ENCODE results near the gene MAZ.

DNA sequence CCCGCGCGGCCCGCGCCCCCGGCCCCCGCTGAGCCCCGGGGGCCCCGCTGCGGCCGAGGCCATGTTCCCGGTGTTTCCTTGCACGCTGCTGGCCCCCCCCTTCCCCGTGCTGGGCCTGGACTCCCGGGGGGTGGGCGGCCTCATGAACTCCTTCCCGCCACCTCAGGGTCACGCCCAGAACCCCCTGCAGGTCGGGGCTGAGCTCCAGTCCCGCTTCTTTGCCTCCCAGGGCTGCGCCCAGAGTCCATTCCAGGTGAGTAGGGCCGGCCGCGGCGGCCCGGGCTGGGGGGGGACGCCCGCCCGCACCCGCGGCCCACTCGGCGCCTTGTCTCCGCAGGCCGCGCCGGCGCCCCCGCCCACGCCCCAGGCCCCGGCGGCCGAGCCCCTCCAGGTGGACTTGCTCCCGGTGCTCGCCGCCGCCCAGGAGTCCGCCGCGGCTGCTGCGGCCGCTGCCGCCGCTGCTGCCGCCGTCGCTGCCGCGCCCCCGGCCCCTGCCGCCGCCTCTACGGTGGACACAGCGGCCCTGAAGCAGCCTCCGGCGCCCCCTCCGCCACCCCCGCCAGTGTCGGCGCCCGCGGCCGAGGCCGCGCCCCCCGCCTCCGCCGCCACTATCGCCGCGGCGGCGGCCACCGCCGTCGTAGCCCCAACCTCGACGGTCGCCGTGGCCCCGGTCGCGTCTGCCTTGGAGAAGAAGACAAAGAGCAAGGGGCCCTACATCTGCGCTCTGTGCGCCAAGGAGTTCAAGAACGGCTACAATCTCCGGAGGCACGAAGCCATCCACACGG lies 504 bp downstream of the MAZ start:
- TF ChIP-seq POLR2A (IDR thresholded peaks at IDR 0.05) = no peak
- TF ChIP-seq, protein P1, sequence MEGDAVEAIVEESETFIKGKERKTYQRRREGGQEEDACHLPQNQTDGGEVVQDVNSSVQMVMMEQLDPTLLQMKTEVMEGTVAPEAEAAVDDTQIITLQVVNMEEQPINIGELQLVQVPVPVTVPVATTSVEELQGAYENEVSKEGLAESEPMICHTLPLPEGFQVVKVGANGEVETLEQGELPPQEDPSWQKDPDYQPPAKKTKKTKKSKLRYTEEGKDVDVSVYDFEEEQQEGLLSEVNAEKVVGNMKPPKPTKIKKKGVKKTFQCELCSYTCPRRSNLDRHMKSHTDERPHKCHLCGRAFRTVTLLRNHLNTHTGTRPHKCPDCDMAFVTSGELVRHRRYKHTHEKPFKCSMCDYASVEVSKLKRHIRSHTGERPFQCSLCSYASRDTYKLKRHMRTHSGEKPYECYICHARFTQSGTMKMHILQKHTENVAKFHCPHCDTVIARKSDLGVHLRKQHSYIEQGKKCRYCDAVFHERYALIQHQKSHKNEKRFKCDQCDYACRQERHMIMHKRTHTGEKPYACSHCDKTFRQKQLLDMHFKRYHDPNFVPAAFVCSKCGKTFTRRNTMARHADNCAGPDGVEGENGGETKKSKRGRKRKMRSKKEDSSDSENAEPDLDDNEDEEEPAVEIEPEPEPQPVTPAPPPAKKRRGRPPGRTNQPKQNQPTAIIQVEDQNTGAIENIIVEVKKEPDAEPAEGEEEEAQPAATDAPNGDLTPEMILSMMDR (IDR thresholded peaks at IDR 0.05) = no peak

Data from right lobe of liver (tissue), 4 donors.